Embryonic facial prominence (tissue), 1 donor: ENCODE data around the gene LCE1E.

Experiments
- DNase-seq: peaks from one replicate; pipeline ENCODE4 v3.0.0-alpha.2; 2016; ENCODE audit errors: extremely low spot score

Gene LCE1E

DNA sequence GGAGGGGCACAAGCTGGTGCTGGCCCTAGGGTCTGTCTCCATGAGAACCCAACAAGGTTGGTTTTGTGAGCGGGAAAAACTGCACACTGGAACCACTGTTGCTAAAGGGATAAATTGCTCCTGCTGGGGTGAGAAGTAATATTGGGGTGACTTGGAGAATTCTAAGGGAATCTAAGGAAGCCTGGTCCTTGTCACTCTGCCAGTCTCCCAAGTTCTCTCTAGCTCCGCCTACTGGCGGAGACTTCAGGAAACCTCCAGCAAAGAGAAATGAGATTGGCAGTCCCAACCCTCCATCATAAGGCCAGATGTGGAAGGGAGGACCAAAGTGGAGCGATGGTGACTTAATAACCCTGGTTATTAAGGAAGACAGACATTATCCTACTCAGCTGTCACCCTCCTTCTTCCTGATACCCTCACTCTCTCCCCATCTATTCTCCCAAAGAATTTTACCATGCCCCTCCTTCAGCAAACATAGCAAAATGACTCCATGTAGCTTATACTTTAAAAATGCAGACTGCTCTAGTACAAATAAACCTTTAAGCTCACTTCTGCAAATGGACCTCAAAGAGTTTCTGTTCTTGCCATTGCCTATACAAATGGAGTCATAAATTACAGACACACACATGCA lies 8.4 kb upstream of the LCE1E start:
- no peak for DNase-seq

DNA sequence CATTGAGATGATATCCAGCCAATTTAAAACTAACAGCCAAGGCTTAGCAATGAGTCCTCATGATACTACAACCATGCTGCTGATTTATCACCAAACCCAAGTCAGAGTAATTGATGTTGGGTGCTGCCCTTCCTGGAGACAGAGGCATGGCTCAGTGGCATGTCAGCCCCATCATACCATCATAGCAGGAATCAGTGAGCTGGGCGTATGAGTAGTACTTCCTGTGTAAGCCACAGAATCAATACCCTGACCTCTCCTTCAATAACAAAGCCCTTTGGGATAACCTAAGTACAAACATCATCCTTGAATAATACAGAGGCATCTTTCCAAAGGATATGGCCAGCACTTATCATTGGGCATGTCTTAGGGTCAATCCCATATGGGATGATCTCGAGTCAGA lies 3.0 kb upstream of the LCE1E start:
- DNase-seq, result no peak

GRCh38 chr1:152795686-152796085 lies 9.6 kb downstream of the LCE1E start:
- DNase-seq, result no peak

DNA sequence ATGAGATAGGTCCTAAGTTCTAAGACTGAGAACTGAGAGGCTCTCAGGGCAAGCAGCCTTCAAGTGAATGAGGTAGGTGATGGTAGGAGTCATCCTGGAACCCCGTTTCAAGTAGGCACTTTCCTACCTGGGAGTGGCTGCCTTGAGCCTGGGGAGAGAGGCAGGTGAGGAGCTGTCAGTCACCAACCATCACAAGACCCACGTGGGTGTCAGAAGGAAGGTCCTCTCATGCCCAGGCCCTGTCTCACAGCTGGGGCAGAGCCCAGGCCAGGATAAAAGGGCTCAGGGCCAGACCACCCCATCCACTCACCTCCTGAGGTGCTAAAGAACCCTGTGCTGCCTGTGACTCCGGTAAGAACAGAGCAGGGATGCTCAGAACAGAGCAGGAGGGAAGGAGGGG lies 10.4 kb downstream of the LCE1E start, which contains the start of gene LCE1D:
Gene LCE1D, plus strand, starts transcription at position 301 of the 400 bp plus-strand sequence. CDS start 1,074 bp downstream, outside the sequence.
- no peak for DNase-seq

DNA sequence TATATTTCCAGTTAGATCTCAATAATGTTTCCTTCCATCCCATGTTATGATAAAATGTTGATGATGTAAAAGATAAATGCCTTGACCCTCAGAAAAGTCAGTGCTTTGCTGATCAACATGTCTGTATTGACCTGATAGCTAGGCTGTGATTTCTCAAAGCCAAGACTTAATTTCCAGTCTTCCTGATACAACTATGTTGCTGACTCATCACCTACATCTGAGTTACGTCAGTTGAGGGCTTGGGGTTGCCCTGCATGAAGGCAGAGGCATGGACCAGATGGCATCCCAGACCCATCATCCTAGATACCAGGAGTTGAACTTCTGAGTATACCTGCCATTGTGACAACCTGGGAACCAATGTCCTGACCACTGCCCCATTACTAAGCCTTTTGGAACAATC lies 15.3 kb downstream of the LCE1E start:
- DNase-seq, result no peak

- no peak for DNase-seq
These were observed 20.5 kb downstream of the LCE1E start, which contains the start of gene LCE1C for GRCh38 chr1:152806576-152806975. TSS of gene LCE1C (minus strand) at chr1:152806651. CDS start at chr1:152805478, 1,173 bp downstream.

- no peak for DNase-seq
These were observed 25.0 kb downstream of the LCE1E start for GRCh38 chr1:152811050-152811449.

DNA sequence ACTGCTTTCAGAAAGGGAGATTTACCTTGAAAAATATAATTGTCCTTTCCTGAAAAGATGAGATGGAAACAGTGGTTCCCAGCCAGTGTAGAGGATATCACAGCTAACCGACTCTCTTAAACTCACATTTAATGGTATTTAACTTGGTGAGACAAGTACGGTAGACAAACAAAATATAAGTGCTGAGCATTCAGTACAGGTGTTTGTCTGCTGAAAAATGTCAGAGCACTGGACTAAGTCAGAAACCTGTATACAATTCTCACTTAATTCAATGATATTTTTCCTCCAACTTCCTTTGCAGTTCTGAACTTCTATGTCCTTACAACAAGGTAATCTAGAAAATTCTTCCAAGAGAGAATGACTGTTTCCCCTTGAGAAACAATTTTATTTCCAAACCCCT lies 25.6 kb downstream of the LCE1E start, which contains the start of gene LCE1B:
Gene LCE1B, plus strand, starts transcription at position 301 of the 400 bp plus-strand sequence. CDS start 476 bp downstream, outside the sequence.
- no peak for DNase-seq

DNA sequence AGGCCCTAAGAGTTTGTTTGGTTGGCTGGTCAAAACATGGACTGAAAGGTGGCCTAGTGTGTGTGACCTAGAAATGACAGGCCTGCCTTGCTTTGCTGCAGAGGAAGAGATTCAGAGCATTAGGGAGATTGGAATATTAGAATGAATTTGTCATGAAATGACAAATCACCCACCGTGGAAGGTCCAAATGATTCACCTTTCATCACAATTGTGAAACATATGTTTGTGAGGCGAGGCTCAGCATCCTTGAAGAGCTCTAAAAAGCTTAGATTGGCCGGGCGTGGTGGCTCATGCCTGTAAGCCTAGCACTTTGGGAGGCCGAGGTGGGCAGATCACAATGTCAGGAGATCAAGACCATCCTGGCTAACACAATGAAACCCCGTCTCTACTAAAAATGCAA lies 31.3 kb downstream of the LCE1E start:
- DNase-seq, result no peak

GRCh38 chr1:152823294-152823693 lies 37.2 kb downstream of the LCE1E start:
- no peak for DNase-seq

GRCh38 chr1:152824964-152825363 lies 38.9 kb downstream of the LCE1E start:
- DNase-seq, result no peak

DNA sequence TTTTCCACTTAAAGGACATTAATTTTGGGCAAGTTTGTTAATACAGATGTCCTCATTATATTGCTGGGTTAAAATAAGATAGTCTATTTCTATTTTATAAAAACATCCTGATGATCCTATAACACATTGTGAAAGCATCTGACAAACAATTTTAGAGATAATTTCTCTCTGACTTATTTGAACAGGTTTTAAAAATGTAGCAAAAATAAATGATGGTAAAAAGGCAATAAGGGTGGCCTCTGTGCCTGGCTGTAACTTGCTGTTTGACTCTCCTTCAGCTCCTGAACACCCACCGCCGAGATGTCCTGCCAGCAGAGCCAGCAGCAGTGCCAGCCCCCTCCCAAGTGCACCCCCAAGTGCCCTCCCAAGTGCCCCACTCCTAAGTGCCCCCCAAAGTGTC lies 41.1 kb downstream of the LCE1E start, which contains the start of gene LCE1A:
Gene LCE1A, plus strand, starts transcription at position 301 of the 400 bp plus-strand sequence. Its CDS starts 0 bp downstream, at position 301.
- no peak for DNase-seq

DNA sequence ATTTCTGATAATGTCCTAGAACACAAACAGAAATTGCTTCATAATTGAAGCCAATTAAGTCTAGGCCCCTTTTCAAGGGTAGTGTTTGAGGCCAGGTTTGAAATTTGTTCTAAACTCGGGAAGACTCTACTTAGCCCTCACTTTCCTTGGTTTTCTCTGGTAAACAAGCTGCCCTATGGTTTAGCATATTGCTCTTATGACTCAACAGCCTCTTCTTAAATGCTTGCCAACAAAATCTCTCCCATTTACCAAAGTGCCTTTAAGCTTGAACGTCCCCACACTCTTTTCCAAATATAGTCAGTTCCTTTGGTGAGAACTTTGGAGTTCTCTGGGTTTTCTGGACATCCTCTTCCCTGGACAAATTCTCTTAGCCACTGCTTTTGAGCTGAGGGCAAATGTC lies 50.8 kb downstream of the LCE1E start:
- DNase-seq, result no peak
